Activated naive CD8-positive, alpha-beta T cell treated with anti-CD3 and anti-CD28 coated beads, Interleukin-2, amount 10 ng/mL, durations not matched to agents 7 days and 5 days (primary cell): ENCODE results near the gene MIXL1. TPM values are rescaled to one million over a fixed set of nuclear protein-coding genes. Genes with fewer than 3 reads are reported as not detected.
"Not testable (repeated sequence)": the region's sequence is repeated elsewhere in the genome, so short reads cannot be mapped to it uniquely, and the experiment has no call there.

ENCODE experiments used
- ATAC-seq: fragments of 150-1000 bp; cut with Tn5 transposase; one replicate; pipeline ENCODE4 v1.10.0; 2021; ENCODE audit warnings: low read depth, moderate library complexity
- POLR2A ChIA-PET: fragments of 350-600 bp; sonication (Branson Sonifier 250); formaldehyde crosslinking; loops from one replicate; lab custom pipeline; 2021; ENCODE audit warnings: antibody characterized with exemption; lab: Charles Lee
- DNase-seq: peaks from one replicate; pipeline ENCODE4 v3.0.0; 2021
- H3K27ac Mint-ChIP-seq: one replicate; pipeline ENCODE4 v1.8.0; 2022; ENCODE audit warnings: mild to moderate bottlenecking, mixed read lengths
- H3K27me3 Mint-ChIP-seq: one replicate; pipeline ENCODE4 v1.8.0; 2022; ENCODE audit warnings: mild to moderate bottlenecking, moderate library complexity, mixed read lengths
- H3K36me3 Mint-ChIP-seq: one replicate; pipeline ENCODE4 v1.8.0; 2021; ENCODE audit warnings: mild to moderate bottlenecking, mixed read lengths
- H3K4me1 Mint-ChIP-seq: one replicate; pipeline ENCODE4 v1.8.0; 2021; ENCODE audit warnings: mixed read lengths
- H3K4me3 Mint-ChIP-seq: one replicate; pipeline ENCODE4 v1.8.0; 2022; ENCODE audit warnings: mild to moderate bottlenecking, moderate library complexity, mixed read lengths
- H3K9me3 Mint-ChIP-seq: one replicate; pipeline ENCODE4 v1.8.0; 2021; ENCODE audit warnings: mixed read lengths
- total RNA-seq, 2 experiments: library from RNA; stranded (reverse); gene quantifications; one replicate each; pipeline ENCODE4 v1.2.3, GENCODE V29; 2021

MIXL1 gene
- not detected for total RNA-seq

GRCh38 chr1:226223157-226223785, at the start of gene MIXL1:
Gene MIXL1 (plus strand): TSS chr1:226223664. CDS start chr1:226223682, 18 bp downstream.
- Mint-ChIP-seq H3K36me3 (peaks cover 3% of the 10 kb centered on the region), H3K9me3 (no peaks in the 10 kb centered on the region), H3K4me1 (no peaks in the 10 kb centered on the region), H3K4me3 (peak within 1 kb of the TSS; percentile 80), H3K27me3 (peaks cover 35% of the 10 kb centered on the region), H3K27ac (no peak within 1 kb of the TSS)
- peak; percentile 48 for ATAC-seq
- POLR2A ChIA-PET, result no interaction called here
- DNase-seq, result no peak

DNA sequence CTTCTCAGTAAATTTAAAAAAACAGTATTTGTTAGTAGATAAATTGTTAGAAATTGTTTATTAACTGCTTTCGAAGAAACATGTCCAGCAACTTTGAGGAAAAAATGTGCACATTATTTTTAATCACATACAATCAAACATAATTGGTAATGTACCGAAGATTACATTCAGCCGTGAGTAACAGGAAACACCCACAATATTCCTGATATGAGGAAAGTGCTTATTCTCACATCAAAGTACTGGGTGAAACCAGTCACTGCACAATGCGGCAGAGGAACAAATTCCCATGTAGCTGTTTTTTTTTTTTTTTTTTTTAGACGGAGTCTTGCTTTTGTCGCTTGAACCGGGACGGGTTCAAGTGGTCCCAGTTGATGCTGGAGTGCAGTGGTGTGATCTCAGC, 46.6 kb upstream of the MIXL1 start:
- Mint-ChIP-seq H3K27me3 (no peaks in the 10 kb centered on the region), H3K4me1 (peaks cover 18% of the 10 kb centered on the region), H3K4me3 (no peak overlapping the region), H3K27ac (no peak overlapping the region), H3K9me3 (no peaks in the 10 kb centered on the region), H3K36me3 (peaks cover 27% of the 10 kb centered on the region)
- no peak for DNase-seq
- POLR2A ChIA-PET, result interaction anchor here (0.6 kb wide), 1 partner anchor 1553 kb away, joined by 4 read pairs; no protein-coding TSS in a partner anchor
- no peak for ATAC-seq

- Mint-ChIP-seq H3K4me1 (peaks cover 30% of the 10 kb centered on the region), H3K9me3 (no peaks in the 10 kb centered on the region), H3K27me3 (no peaks in the 10 kb centered on the region), H3K4me3 (no peak overlapping the region), H3K27ac (no peak overlapping the region), H3K36me3 (peaks cover 27% of the 10 kb centered on the region)
- DNase-seq, result no peak
- POLR2A ChIA-PET, result no interaction called here
- ATAC-seq, result no peak
These were observed 41.3 kb upstream of the MIXL1 start for GRCh38 chr1:226181996-226182714.

- DNase-seq (no peak), ATAC-seq (no peak)
- Mint-ChIP-seq H3K4me1 (peaks cover 23% of the 10 kb centered on the region), H3K36me3 (peaks cover 13% of the 10 kb centered on the region), H3K9me3 (no peaks in the 10 kb centered on the region), H3K4me3 (peak overlapping the region; percentile 97), H3K27ac (peak overlapping the region; percentile 95), H3K27me3 (no peaks in the 10 kb centered on the region)
- POLR2A ChIA-PET, result interaction anchor here (0.9 to 1.0 kb wide), 2 partner anchors 123 to 186 kb away, joined by 3 read pairs; no protein-coding TSS in a partner anchor
These were observed 38.1 kb upstream of the MIXL1 start for GRCh38 chr1:226185141-226186036.

GRCh38 chr1:226186124-226187018, 37.1 kb upstream of the MIXL1 start, which contains the start of gene ACBD3:
Gene ACBD3 (minus strand): TSS chr1:226186741. CDS start chr1:226186675, 66 bp downstream.
- peaks cover 9% of the 10 kb centered on the region for H3K36me3 Mint-ChIP-seq
- H3K4me1 Mint-ChIP-seq, result peaks cover 21% of the 10 kb centered on the region
- ATAC-seq (peak; percentile 96), DNase-seq (peak; percentile 85)
- H3K27ac Mint-ChIP-seq, result peak within 1 kb of the TSS; percentile 95
- H3K27me3 Mint-ChIP-seq, result no peaks in the 10 kb centered on the region
- POLR2A ChIA-PET, result interaction anchor here (0.6 to 1.0 kb wide), 2 partner anchors 9 to 124 kb away, joined by 3 read pairs; no protein-coding TSS in a partner anchor
- no peaks in the 10 kb centered on the region for H3K9me3 Mint-ChIP-seq
- peak within 1 kb of the TSS; percentile 97 for H3K4me3 Mint-ChIP-seq

GRCh38 chr1:226187019-226187322, 36.5 kb upstream of the MIXL1 start:
- Mint-ChIP-seq H3K27me3 (no peaks in the 10 kb centered on the region), H3K36me3 (peaks cover 9% of the 10 kb centered on the region), H3K9me3 (no peaks in the 10 kb centered on the region), H3K27ac (peak overlapping the region; percentile 91), H3K4me3 (peak overlapping the region; percentile 93), H3K4me1 (peaks cover 19% of the 10 kb centered on the region)
- ATAC-seq, result no peak
- DNase-seq, result no peak
- POLR2A ChIA-PET, result interaction anchor here (0.6 kb wide), 1 partner anchor 9 kb away, joined by 3 read pairs; no protein-coding TSS in a partner anchor

- POLR2A ChIA-PET, result interaction anchor here (0.6 kb wide), 1 partner anchor 10 kb away, joined by 3 read pairs; no protein-coding TSS in a partner anchor
- Mint-ChIP-seq H3K27ac (no peak overlapping the region), H3K9me3 (no peaks in the 10 kb centered on the region), H3K27me3 (peaks cover under 1% of the 10 kb centered on the region), H3K4me1 (peaks cover 18% of the 10 kb centered on the region), H3K36me3 (peaks cover 7% of the 10 kb centered on the region), H3K4me3 (peak overlapping the region; percentile 93)
- no peak for ATAC-seq
- no peak for DNase-seq
These were observed 36.1 kb upstream of the MIXL1 start for GRCh38 chr1:226187380-226187779.

- Mint-ChIP-seq H3K9me3 (no peaks in the 10 kb centered on the region), H3K27me3 (peaks cover 17% of the 10 kb centered on the region), H3K4me1 (no peaks in the 10 kb centered on the region), H3K36me3 (no peaks in the 10 kb centered on the region), H3K27ac (no peak overlapping the region), H3K4me3 (no peak overlapping the region)
- no peak for DNase-seq
- POLR2A ChIA-PET, result interaction anchor here (1.5 kb wide), 1 partner anchor 70 kb away, joined by 3 read pairs; no protein-coding TSS in a partner anchor
- no peak for ATAC-seq
These were observed 28.3 kb upstream of the MIXL1 start for GRCh38 chr1:226195144-226195543.

DNA sequence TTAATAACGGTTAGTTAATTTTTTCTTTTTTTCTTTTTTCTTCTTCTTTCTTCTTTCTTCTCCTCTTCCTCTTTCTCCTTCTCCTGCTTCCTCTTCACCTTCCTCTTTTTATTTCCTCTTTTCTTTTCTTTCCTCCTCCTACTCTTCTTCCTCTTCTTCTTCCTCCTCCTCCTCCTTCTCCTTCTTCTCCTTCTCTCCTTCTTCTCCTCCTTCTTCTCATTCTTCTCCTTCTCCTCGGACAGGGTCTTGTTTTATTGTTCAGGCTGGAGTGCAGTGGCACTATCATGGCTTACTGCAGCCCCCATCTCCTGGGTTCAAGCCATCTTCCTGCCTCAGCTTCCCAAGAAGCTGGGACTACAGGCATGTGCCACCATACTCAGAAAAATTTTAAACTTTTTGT, 23.5 kb upstream of the MIXL1 start:
- H3K27me3 Mint-ChIP-seq, result peaks cover 16% of the 10 kb centered on the region
- H3K36me3 Mint-ChIP-seq, result no peaks in the 10 kb centered on the region
- ATAC-seq, result no peak
- POLR2A ChIA-PET, result no interaction called here
- no peak for DNase-seq
- no peak overlapping the region for H3K4me3 Mint-ChIP-seq
- H3K4me1 Mint-ChIP-seq, result peaks cover 2% of the 10 kb centered on the region
- H3K9me3 Mint-ChIP-seq, result no peaks in the 10 kb centered on the region
- H3K27ac Mint-ChIP-seq, result no peak overlapping the region

DNA sequence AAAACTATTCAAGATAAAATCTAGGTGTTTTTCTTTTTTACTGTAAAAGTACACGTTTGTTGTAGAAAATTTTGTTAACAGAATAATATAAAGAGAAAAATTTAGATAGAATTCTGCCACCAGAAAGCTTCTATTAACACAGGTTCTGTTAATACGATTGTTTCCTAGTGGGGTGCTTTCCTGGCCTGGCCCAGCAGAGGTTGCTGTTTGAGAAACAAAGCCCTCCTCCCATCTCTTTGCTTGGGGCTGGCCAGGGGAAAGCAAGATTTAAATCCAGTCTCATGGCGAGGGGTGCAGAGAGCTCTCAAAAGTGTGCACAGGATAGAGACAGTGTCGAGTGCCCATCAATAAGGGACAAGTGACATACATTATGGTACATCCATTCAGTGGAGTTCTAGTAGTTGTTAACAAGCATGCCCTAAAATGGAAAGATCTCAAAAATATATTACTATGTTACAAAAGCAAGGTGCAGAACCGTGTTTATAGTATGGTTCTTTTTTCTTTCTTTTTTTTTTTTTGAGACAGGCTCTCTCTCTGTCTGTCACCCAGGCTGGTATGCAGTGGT, 22.4 kb upstream of the MIXL1 start:
- H3K4me1 Mint-ChIP-seq, result peaks cover 2% of the 10 kb centered on the region
- ATAC-seq (no peak), DNase-seq (no peak)

GRCh38 chr1:226202246-226202645, 21.2 kb upstream of the MIXL1 start:
- H3K4me3 Mint-ChIP-seq, result no peak overlapping the region
- H3K27ac Mint-ChIP-seq, result no peak overlapping the region
- ATAC-seq (no peak), DNase-seq (no peak)
- H3K27me3 Mint-ChIP-seq, result peaks cover 14% of the 10 kb centered on the region
- peaks cover 2% of the 10 kb centered on the region for H3K4me1 Mint-ChIP-seq
- POLR2A ChIA-PET, result no interaction called here
- H3K36me3 Mint-ChIP-seq, result no peaks in the 10 kb centered on the region
- H3K9me3 Mint-ChIP-seq, result no peaks in the 10 kb centered on the region

More for the DNA sequence above, 22.4 kb upstream of the MIXL1 start:
- Mint-ChIP-seq H3K4me3 (no peak overlapping the region), H3K27ac (no peak overlapping the region), H3K36me3 (no peaks in the 10 kb centered on the region), H3K9me3 (no peaks in the 10 kb centered on the region), H3K27me3 (peaks cover 14% of the 10 kb centered on the region)
- POLR2A ChIA-PET, result no interaction called here

GRCh38 chr1:226202666-226203065, 20.8 kb upstream of the MIXL1 start:
- POLR2A ChIA-PET, H3K36me3 Mint-ChIP-seq: not testable (repeated sequence)
- H3K27me3 Mint-ChIP-seq, result peaks cover 14% of the 10 kb centered on the region

More at GRCh38 chr1:226202666-226203065, 20.8 kb upstream of the MIXL1 start:
- H3K4me1 Mint-ChIP-seq, H3K9me3 Mint-ChIP-seq, H3K27ac Mint-ChIP-seq, DNase-seq, ATAC-seq, H3K4me3 Mint-ChIP-seq: not testable (repeated sequence)
